HFF-Myc (cell line): ENCODE measurements around the gene IVL.

Experiments used
- DNase-seq: peaks from one replicate; pipeline ENCODE4 v3.0.0-alpha.2; 2011; ENCODE audit warnings: low read depth; ENCODE audit errors: extremely low read depth
- H3K4me3 ChIP-seq: replicated peaks from 2 replicates; pipeline ENCODE4 v1.5.1; 2011; ENCODE audit warnings: low read depth, mild to moderate bottlenecking, control low read depth, low read length
- CTCF ChIP-seq: IDR thresholded peaks from 2 replicates; pipeline ENCODE4 v1.5.1; 2012; ENCODE audit warnings: mild to moderate bottlenecking, low read depth, low read length, control low read depth; ENCODE audit errors: missing control alignments

Gene IVL

GRCh38 chr1:152941037-152941711 lies 32.8 kb downstream of the IVL start:
- no peak for TF ChIP-seq CTCF
- no peak for DNase-seq
- no peak overlapping the region for H3K4me3 ChIP-seq

- no peak for DNase-seq
- no peak for TF ChIP-seq CTCF
- H3K4me3 ChIP-seq, result no peak overlapping the region
These were observed 33.8 kb downstream of the IVL start for GRCh38 chr1:152942161-152942560.

DNA sequence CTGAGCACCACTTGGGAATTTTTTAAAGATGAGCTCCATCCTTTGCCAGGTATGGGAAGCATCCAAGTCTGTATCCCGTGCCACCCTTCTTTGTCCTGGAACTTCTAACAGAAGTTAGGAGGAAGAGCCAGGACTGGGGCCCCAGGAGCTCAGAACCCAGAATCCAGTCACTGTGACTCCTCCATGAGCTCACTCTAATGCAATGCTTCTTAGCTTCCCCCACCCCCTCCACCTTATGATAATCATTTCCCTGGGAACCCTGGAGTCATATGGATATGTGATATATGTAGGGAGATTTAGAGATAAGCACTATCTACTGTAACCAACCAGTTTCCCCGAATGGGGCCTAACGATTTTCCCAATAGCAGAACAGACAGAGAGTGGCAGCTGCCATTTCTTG lies 37.9 kb downstream of the IVL start:
- no peak overlapping the region for H3K4me3 ChIP-seq
- DNase-seq, result no peak

GRCh38 chr1:152946651-152947256 lies 38.4 kb downstream of the IVL start, which contains the start of gene SPRR5:
Gene SPRR5 (plus strand): TSS chr1:152947206. CDS start chr1:152948555, 1,349 bp downstream.
- H3K4me3 ChIP-seq, result no peak within 1 kb of the TSS
- no peak for TF ChIP-seq CTCF
- DNase-seq, result no peak

More for the DNA sequence above, 37.9 kb downstream of the IVL start:
- no peak for TF ChIP-seq CTCF

- TF ChIP-seq CTCF, result no peak
- no peak overlapping the region for H3K4me3 ChIP-seq
- no peak for DNase-seq
These were observed 43.4 kb downstream of the IVL start for GRCh38 chr1:152951711-152952110.

- DNase-seq, result no peak
- no peak for TF ChIP-seq CTCF
These were observed 45.4 kb downstream of the IVL start for GRCh38 chr1:152953761-152954160.

More at GRCh38 chr1:152953761-152954160, 45.4 kb downstream of the IVL start:
- H3K4me3 ChIP-seq, result no peak overlapping the region
